Osteoblast (primary cell): ENCODE results near the gene CRHR2. TPM values are rescaled to one million over a fixed set of nuclear protein-coding genes. Genes with fewer than 3 reads are reported as not detected.
A peak's percentile ranks its signal among the peaks of the same experiment; 100 is the strongest.

ENCODE experiments used
- DNase-seq: peaks from one replicate; pipeline ENCODE4 v3.0.0; 2011; ENCODE audit warnings: low spot score, mixed read lengths; ENCODE audit not compliant: insufficient read length; ENCODE audit errors: missing footprints
- H2AFZ ChIP-seq: 2 replicates; pipeline ENCODE4 v1.6.0; 2011; ENCODE audit warnings: mild to moderate bottlenecking, low read length
- H3K27ac ChIP-seq: 2 replicates; pipeline ENCODE4 v1.5.1; 2011; ENCODE audit warnings: mild to moderate bottlenecking, low read depth, low read length, moderate library complexity
- H3K27me3 ChIP-seq: 2 replicates; pipeline ENCODE4 v1.6.0; 2012; ENCODE audit warnings: mild to moderate bottlenecking, control low read depth, inconsistent platforms, low read length, moderate library complexity; ENCODE audit not compliant: insufficient read depth
- H3K36me3 ChIP-seq: 2 replicates; pipeline ENCODE4 v1.5.1; 2011; ENCODE audit warnings: mild to moderate bottlenecking, low read length, control low read depth, moderate library complexity; ENCODE audit not compliant: insufficient read depth
- H3K4me1 ChIP-seq: 2 replicates; pipeline ENCODE4 v1.5.1; 2011; ENCODE audit warnings: mild to moderate bottlenecking, low read length, control low read depth, moderate library complexity; ENCODE audit not compliant: insufficient read depth
- H3K4me2 ChIP-seq: 2 replicates; pipeline ENCODE4 v1.6.0; 2011; ENCODE audit warnings: mild to moderate bottlenecking, low read length; ENCODE audit not compliant: insufficient read depth
- H3K4me3 ChIP-seq: fragments of 200-600 bp; sonication (generic); 3 replicates; pipeline ENCODE4 v1.5.1; 2012; ENCODE audit warnings: mild to moderate bottlenecking, low read length, inconsistent platforms; ENCODE audit not compliant: insufficient read depth
- H3K79me2 ChIP-seq: 2 replicates; pipeline ENCODE4 v1.6.0; 2012; ENCODE audit warnings: mild to moderate bottlenecking, low read length, control low read depth, inconsistent platforms; ENCODE audit not compliant: insufficient read depth
- H3K9me3 ChIP-seq: 2 replicates; pipeline ENCODE4 v1.5.1; 2011; ENCODE audit warnings: low read depth, low read length, control low read depth
- H4K20me1 ChIP-seq: 2 replicates; pipeline ENCODE4 v1.6.0; 2012; ENCODE audit warnings: mild to moderate bottlenecking, low read length, control low read depth; ENCODE audit not compliant: insufficient read depth
- CTCF ChIP-seq: IDR thresholded peaks from 2 replicates; pipeline ENCODE4 v1.5.1; 2011; ENCODE audit warnings: mild to moderate bottlenecking, low read depth, low read length, moderate library complexity; ENCODE audit errors: extremely low read depth
- total RNA-seq: library from RNA; depleted of rRNA; stranded (reverse); fragments of >200 nt; gene quantifications from 2 replicates; pipeline ENCODE4 v1.2.3, GENCODE V29; 2012

CRHR2 gene
- total RNA-seq, 1 donor: not detected

GRCh38 chr7:30698481-30698880 is 16.2 kb upstream of the CRHR2 start:
- no peak for TF ChIP-seq CTCF
- H3K4me3 ChIP-seq: no peak overlapping the region
- H3K4me1 ChIP-seq: no peaks in the 10 kb centered on the region
- H3K27me3 ChIP-seq: peaks cover 34% of the 10 kb centered on the region
- no peak overlapping the region for H3K27ac ChIP-seq
- H3K9me3 ChIP-seq: no peaks in the 10 kb centered on the region
- no peak for DNase-seq
- H3K79me2 ChIP-seq: no peaks in the 10 kb centered on the region
- no peak overlapping the region for H2AFZ ChIP-seq
- no peak overlapping the region for H3K4me2 ChIP-seq
- no peaks in the 10 kb centered on the region for H4K20me1 ChIP-seq
- no peaks in the 10 kb centered on the region for H3K36me3 ChIP-seq

- Histone ChIP-seq H3K9me3 (no peaks in the 10 kb centered on the region), H3K27ac (no peak overlapping the region), H3K4me3 (no peak overlapping the region), H3K27me3 (peaks cover 34% of the 10 kb centered on the region), H3K4me2 (no peak overlapping the region), H2AFZ (no peak overlapping the region), H3K79me2 (no peaks in the 10 kb centered on the region), H4K20me1 (no peaks in the 10 kb centered on the region), H3K4me1 (no peaks in the 10 kb centered on the region), H3K36me3 (no peaks in the 10 kb centered on the region)
- TF ChIP-seq CTCF: no peak
- no peak for DNase-seq
Observed at GRCh38 chr7:30697719-30698460, 15.6 kb upstream of the CRHR2 start.

GRCh38 chr7:30694774-30695721 is 12.8 kb upstream of the CRHR2 start:
- Histone ChIP-seq H3K27ac (no peak overlapping the region), H3K4me3 (no peak overlapping the region), H3K9me3 (no peaks in the 10 kb centered on the region), H3K79me2 (no peaks in the 10 kb centered on the region), H4K20me1 (no peaks in the 10 kb centered on the region), H3K36me3 (no peaks in the 10 kb centered on the region), H2AFZ (no peak overlapping the region), H3K4me2 (no peak overlapping the region), H3K4me1 (no peaks in the 10 kb centered on the region), H3K27me3 (peaks cover 28% of the 10 kb centered on the region)
- peak; percentile 17 for DNase-seq
- TF ChIP-seq CTCF: no peak

- Histone ChIP-seq H3K36me3 (no peaks in the 10 kb centered on the region), H2AFZ (no peak overlapping the region), H3K9me3 (no peaks in the 10 kb centered on the region), H3K27ac (no peak overlapping the region), H3K79me2 (no peaks in the 10 kb centered on the region), H3K4me2 (no peak overlapping the region), H3K4me1 (no peaks in the 10 kb centered on the region), H3K27me3 (peaks cover 30% of the 10 kb centered on the region), H3K4me3 (no peak overlapping the region), H4K20me1 (no peaks in the 10 kb centered on the region)
- no peak for TF ChIP-seq CTCF
- peak; percentile 26 for DNase-seq
Observed at GRCh38 chr7:30694218-30694745, 12.0 kb upstream of the CRHR2 start.
